Neuronal stem cell (in vitro differentiated cells): Measurements from ENCODE around the gene TGFB2.
A peak's percentile ranks its signal among the peaks of the same experiment; 100 is the strongest.

Experiments used
- DNase-seq: peaks from one replicate; pipeline ENCODE4 v3.0.0-alpha.2; 2013; ENCODE audit warnings: low spot score
- H2AFZ ChIP-seq: one replicate; pipeline ENCODE4 v1.6.1; 2013; ENCODE audit warnings: mild to moderate bottlenecking, low read length, inconsistent platforms
- H2AK5ac ChIP-seq: 2 replicates; pipeline ENCODE4 v1.6.1; 2013; ENCODE audit warnings: low read depth, mild to moderate bottlenecking, inconsistent platforms, low read length, moderate library complexity, mixed read lengths
- H2BK120ac ChIP-seq: 2 replicates; pipeline ENCODE4 v1.6.1; 2013; ENCODE audit warnings: low read depth, mild to moderate bottlenecking, inconsistent platforms, low read length, moderate library complexity, mixed read lengths
- H2BK12ac ChIP-seq: one replicate; pipeline ENCODE4 v1.6.1; 2013; ENCODE audit warnings: low read length, inconsistent platforms
- H2BK15ac ChIP-seq: 2 replicates; pipeline ENCODE4 v1.6.1; 2013; ENCODE audit warnings: mild to moderate bottlenecking, low read length, inconsistent platforms, mixed read lengths
- H2BK5ac ChIP-seq: one replicate; pipeline ENCODE4 v1.6.1; 2013; ENCODE audit warnings: inconsistent platforms, mild to moderate bottlenecking, low read length, moderate library complexity
- H3K14ac ChIP-seq: one replicate; pipeline ENCODE4 v1.6.1; 2013; ENCODE audit warnings: low read length, inconsistent platforms
- H3K18ac ChIP-seq: 2 replicates; pipeline ENCODE4 v1.6.1; 2013; ENCODE audit warnings: low read length, inconsistent platforms
- H3K23ac ChIP-seq: 2 replicates; pipeline ENCODE4 v1.6.1; 2013; ENCODE audit warnings: low read depth, mild to moderate bottlenecking, mixed read lengths, low read length, inconsistent platforms; ENCODE audit not compliant: poor library complexity
- H3K27ac ChIP-seq: replicated peaks from 3 replicates; pipeline ENCODE4 v1.5.1; 2013; ENCODE audit warnings: low read length, inconsistent platforms
- H3K27me3 ChIP-seq, 3 experiments: 2 replicates each; pipeline ENCODE4 v1.6.1; 2013; ENCODE audit warnings: low read length in 3 of 3, mild to moderate bottlenecking in 2 of 3, inconsistent platforms in 1 of 3, low read depth in 1 of 3, mixed read lengths in 1 of 3, moderate library complexity in 1 of 3; ENCODE audit not compliant: control insufficient read depth in 3 of 3, insufficient read depth in 3 of 3
- H3K36me3 ChIP-seq, 2 donors: replicated peaks in 1 of 2; 2 replicates each; pipeline ENCODE4 v1.6.1; 2013; ENCODE audit warnings: low read length in 2 of 2; ENCODE audit not compliant: control insufficient read depth in 2 of 2, insufficient read depth in 2 of 2
- H3K4ac ChIP-seq: 2 replicates; pipeline ENCODE4 v1.6.1; 2013; ENCODE audit warnings: inconsistent platforms, mild to moderate bottlenecking, low read length, moderate library complexity
- H3K4me1 ChIP-seq, 2 donors: 1 replicate in 1 of 2; 2 replicates in 1 of 2; pipeline ENCODE4 v1.6.1; 2013; ENCODE audit warnings: low read length in 2 of 2, low read depth in 1 of 2; ENCODE audit not compliant: control insufficient read depth in 2 of 2, insufficient read depth in 1 of 2
- H3K4me2 ChIP-seq: one replicate; pipeline ENCODE4 v1.6.1; 2013; ENCODE audit warnings: mild to moderate bottlenecking, low read length, inconsistent platforms; ENCODE audit not compliant: insufficient read depth, poor library complexity, severe bottlenecking
- H3K4me3 ChIP-seq, 2 donors: 2 replicates each; pipeline ENCODE4 v1.5.1; 2013; ENCODE audit warnings: low read length in 2 of 2, mild to moderate bottlenecking in 2 of 2, inconsistent platforms in 1 of 2, moderate library complexity in 1 of 2
- H3K79me1 ChIP-seq: one replicate; pipeline ENCODE4 v1.6.1; 2013; ENCODE audit warnings: low read depth, mild to moderate bottlenecking, inconsistent platforms, low read length, moderate library complexity
- H3K9ac ChIP-seq: one replicate; pipeline ENCODE4 v1.6.1; 2013; ENCODE audit warnings: mild to moderate bottlenecking, low read depth, low read length, inconsistent platforms; ENCODE audit not compliant: poor library complexity
- H3K9me3 ChIP-seq, 2 donors: replicated peaks in 1 of 2; 2 replicates each; pipeline versions ENCODE3 to v1.6.1; 2013; ENCODE audit warnings: low read length in 2 of 2, mild to moderate bottlenecking in 2 of 2, inconsistent platforms in 1 of 2, low read depth in 1 of 2, mixed read lengths in 1 of 2, moderate library complexity in 1 of 2; ENCODE audit not compliant: control insufficient read depth in 2 of 2, insufficient read depth in 1 of 2
- H4K8ac ChIP-seq: one replicate; pipeline ENCODE4 v1.6.1; 2013; ENCODE audit warnings: low read depth, mild to moderate bottlenecking, inconsistent platforms, low read length, moderate library complexity
- H4K91ac ChIP-seq: one replicate; pipeline ENCODE4 v1.6.1; 2013; ENCODE audit warnings: low read length, low read depth, mild to moderate bottlenecking, inconsistent platforms; ENCODE audit not compliant: poor library complexity
- WGBS, 2 donors: extraction: QIAGEN DNeasy Blood & Tissue Kit; methylation state at CpG; one replicate each; pipeline ENCODE4 v1.1.7; 2013; ENCODE audit warnings: missing lambda C conversion rate in 2 of 2, mixed read lengths in 1 of 2; ENCODE audit not compliant: insufficient read length in 2 of 2, insufficient replicate concordance in 1 of 2; ENCODE audit errors: extremely low coverage in 2 of 2; 5-methylcytosine and 5-hydroxymethylcytosine counted together

TGFB2 gene

DNA sequence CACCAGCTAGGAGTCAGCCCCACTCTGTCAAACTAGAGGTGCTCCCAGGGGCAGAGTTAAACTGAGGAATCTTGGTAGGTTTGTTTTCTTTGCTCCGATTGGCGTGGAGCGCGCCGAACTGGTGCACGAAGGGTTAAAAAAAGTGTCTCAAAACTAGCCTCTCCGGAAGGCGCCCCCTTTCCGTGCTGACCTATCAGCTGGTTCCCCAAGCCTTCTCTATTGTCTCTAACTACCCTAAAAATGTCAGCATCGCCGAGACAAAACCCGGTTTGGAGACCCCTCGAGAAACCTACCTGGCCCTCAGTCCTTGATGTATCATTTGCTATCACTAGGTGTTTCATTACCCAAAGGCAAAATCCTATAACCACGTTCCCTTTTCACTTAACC lies 2.2 kb downstream of the TGFB2 start:
- Histone ChIP-seq H3K9ac (no peak overlapping the region), H2BK120ac (no peak overlapping the region), H3K79me1 (no peaks in the 10 kb centered on the region), H4K8ac (no peak overlapping the region), H3K23ac (no peak overlapping the region), H3K36me3 (no peaks in the 10 kb centered on the region), H3K4ac (no peak overlapping the region), H3K4me1 (peaks cover 2 to 7% of the 10 kb centered on the region in 2 donors), H2AK5ac (no peak overlapping the region), H2BK5ac (no peak overlapping the region), H2BK12ac (no peak overlapping the region), H3K4me2 (peak overlapping the region; percentile 87), H3K18ac (no peak overlapping the region), H4K91ac (no peak overlapping the region), H3K27me3 (peaks cover 0 to 4% (median 0%) of the 10 kb centered on the region in 3 experiments), H2AFZ (peak overlapping the region; percentile 89), H3K27ac (no peak overlapping the region), H3K14ac (no peak overlapping the region), H3K9me3 (no peaks in the 10 kb centered on the region), H2BK15ac (no peak overlapping the region), H3K4me3 (peak overlapping the region; percentile 60 to 78)
- DNase-seq, result no peak
- WGBS, 2 donors, result no CpG with 5 or more reads among the region's 14 CpGs

DNA sequence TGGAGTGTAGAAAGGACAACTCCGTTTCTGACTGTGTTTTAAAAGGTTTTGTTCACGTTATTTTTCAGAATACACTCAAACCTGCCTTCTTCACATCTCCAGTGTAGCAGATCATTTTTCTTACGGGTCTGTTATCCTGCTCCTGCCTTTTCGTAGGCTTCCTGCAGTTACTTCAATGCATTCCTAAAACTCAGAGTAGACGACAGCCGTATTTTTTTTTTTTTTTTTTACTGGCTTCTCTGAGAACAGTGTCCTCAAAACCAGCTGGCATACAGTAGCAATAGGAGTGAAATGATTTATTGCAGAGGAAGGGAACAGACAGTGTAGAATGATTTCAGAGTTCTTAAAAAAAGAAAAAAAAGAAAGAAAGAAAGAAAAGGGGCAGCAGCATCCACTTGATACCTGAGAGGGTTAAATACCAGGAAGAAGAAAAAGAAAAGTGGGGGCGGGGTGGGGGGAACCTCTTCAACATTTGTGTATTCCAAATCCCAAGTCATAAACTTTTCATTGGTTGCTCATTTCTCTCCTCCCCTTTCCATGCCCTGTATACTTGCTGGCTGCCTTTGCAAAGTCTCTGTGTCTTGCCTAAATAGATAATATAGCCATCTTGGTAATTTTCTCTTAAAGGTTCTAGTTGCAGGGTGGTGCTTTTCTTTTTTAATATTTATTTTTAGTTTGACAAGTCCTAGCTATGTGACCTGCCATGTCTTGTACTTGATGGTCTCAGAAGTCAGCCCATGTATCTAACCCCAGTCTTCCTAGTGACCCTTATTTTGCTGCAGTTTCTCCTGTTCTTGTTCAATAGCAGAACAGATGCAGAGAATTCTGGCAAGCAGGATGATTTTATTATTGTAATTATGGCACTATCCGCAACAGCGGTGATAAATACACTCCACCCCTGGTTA lies 2.8 kb downstream of the TGFB2 start:
- no peak overlapping the region for H3K4ac ChIP-seq
- no peak overlapping the region for H2BK120ac ChIP-seq
- peak overlapping the region; percentile 87 for H3K4me2 ChIP-seq
- H3K14ac ChIP-seq, result no peak overlapping the region
- H2AK5ac ChIP-seq, result no peak overlapping the region
- H3K4me1 ChIP-seq, result peaks cover 2 to 7% of the 10 kb centered on the region in 2 donors
- no peak overlapping the region for H2BK15ac ChIP-seq
- no peak overlapping the region for H2BK5ac ChIP-seq
- WGBS, 2 donors, result no CpG with 5 or more reads among the region's 9 CpGs
- H3K18ac ChIP-seq, result no peak overlapping the region
- peaks cover 0 to 4% (median 0%) of the 10 kb centered on the region in 3 experiments for H3K27me3 ChIP-seq
- no peak overlapping the region for H3K27ac ChIP-seq
- no peak overlapping the region for H3K23ac ChIP-seq
- H2AFZ ChIP-seq, result peak overlapping the region; percentile 89
- no peak overlapping the region for H3K9ac ChIP-seq
- H3K9me3 ChIP-seq, result peaks cover 0 to 2% of the 10 kb centered on the region in 2 donors
- H3K79me1 ChIP-seq, result no peaks in the 10 kb centered on the region
- peak overlapping the region; percentile 60 to 78 for H3K4me3 ChIP-seq
- H3K36me3 ChIP-seq, result no peaks in the 10 kb centered on the region
- no peak overlapping the region for H4K8ac ChIP-seq
- no peak overlapping the region for H2BK12ac ChIP-seq
- H4K91ac ChIP-seq, result no peak overlapping the region
- DNase-seq, result no peak

DNA sequence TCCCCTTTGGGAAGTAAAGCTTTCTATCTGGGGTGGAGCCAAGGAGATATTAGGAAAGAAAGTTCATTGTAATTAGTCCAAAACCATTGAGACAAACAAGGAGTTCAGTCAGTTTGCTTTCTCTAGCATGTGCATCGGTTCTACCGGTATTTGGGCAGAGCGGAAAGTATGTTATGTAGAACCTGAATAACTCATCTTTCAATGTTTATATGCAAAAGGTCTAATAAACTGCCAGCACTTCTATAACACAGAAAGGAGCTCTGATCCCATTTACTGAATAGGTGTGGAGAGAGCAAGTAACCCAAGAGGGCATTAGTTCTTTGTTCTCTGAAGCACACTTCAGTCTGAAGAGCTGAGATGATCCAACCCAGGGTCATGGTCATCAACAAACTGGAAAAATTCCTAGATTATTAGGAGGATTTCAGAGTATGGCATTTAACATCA lies 3.5 kb downstream of the TGFB2 start:
- no peaks in the 10 kb centered on the region for H3K79me1 ChIP-seq
- no CpG with 5 or more reads among the region's 3 CpGs for WGBS, 2 donors
- H3K14ac ChIP-seq, result no peak overlapping the region
- H3K18ac ChIP-seq, result no peak overlapping the region
- no peaks in the 10 kb centered on the region for H3K36me3 ChIP-seq
- H3K4me2 ChIP-seq, result no peak overlapping the region
- peaks cover 2 to 7% of the 10 kb centered on the region in 2 donors for H3K4me1 ChIP-seq
- peaks cover 0 to 4% (median 0%) of the 10 kb centered on the region in 3 experiments for H3K27me3 ChIP-seq
- H2BK15ac ChIP-seq, result no peak overlapping the region
- no peak overlapping the region for H2BK120ac ChIP-seq
- H4K91ac ChIP-seq, result no peak overlapping the region
- DNase-seq, result no peak
- no peak overlapping the region for H4K8ac ChIP-seq
- no peak overlapping the region for H3K23ac ChIP-seq
- H2AFZ ChIP-seq, result no peak overlapping the region
- H2BK5ac ChIP-seq, result no peak overlapping the region
- H2AK5ac ChIP-seq, result no peak overlapping the region
- no peak overlapping the region for H3K9ac ChIP-seq
- H3K4ac ChIP-seq, result no peak overlapping the region
- H3K4me3 ChIP-seq, result no peak overlapping the region
- H3K27ac ChIP-seq, result no peak overlapping the region
- no peak overlapping the region for H2BK12ac ChIP-seq
- peaks cover 0 to 2% of the 10 kb centered on the region in 2 donors for H3K9me3 ChIP-seq

DNA sequence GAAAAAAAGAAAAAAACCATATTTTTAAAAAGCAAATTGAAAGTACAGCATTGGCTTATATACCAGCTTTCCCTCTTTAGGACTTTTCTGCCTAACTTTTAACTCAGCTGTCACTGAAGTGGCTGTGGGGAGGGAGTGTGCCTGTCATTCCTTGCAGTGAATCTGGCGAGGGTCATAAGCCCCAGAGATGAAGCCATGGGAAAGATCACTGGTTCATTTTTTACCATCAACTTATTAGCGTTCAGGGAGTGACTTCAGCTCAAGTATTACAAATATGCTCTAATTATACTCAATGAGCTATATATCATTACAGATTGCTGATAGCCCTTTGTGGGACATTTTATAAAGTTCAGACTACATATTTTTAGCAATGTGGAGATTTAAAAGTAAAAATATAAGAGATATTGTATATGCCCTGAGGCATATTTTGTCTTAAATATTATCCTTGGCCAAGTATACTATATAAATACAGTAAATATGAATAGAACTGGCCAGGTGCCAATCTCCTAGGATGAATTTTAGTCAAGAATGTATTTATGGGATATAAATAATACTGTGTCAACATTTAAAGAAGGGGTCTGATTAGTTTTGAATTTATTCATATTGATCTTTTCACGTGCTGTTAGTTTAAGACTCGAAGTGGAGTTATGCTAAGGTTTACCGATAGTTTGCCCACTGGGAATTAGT lies 4.4 kb downstream of the TGFB2 start:
- DNase-seq, result no peak
- Histone ChIP-seq H3K23ac (no peak overlapping the region), H3K9ac (no peak overlapping the region), H2BK12ac (no peak overlapping the region), H3K18ac (no peak overlapping the region), H3K27ac (no peak overlapping the region), H3K4ac (no peak overlapping the region), H2BK15ac (no peak overlapping the region), H2AFZ (no peak overlapping the region), H3K14ac (no peak overlapping the region), H3K9me3 (peaks cover 0 to 2% of the 10 kb centered on the region in 2 donors), H2AK5ac (no peak overlapping the region), H3K4me1 (peaks cover 2 to 7% of the 10 kb centered on the region in 2 donors), H4K91ac (no peak overlapping the region), H2BK120ac (no peak overlapping the region), H3K27me3 (peaks cover 0 to 4% (median 0%) of the 10 kb centered on the region in 3 experiments), H2BK5ac (no peak overlapping the region), H3K4me3 (no peak overlapping the region), H3K4me2 (no peak overlapping the region), H4K8ac (no peak overlapping the region), H3K36me3 (no peaks in the 10 kb centered on the region), H3K79me1 (no peaks in the 10 kb centered on the region)
- no CpG with 5 or more reads among the region's 5 CpGs for WGBS, 2 donors
